Activated gamma-delta T cell treated with Interleukin-2 at 50 U/mL for 16 hours (primary cell): ENCODE results near the gene SARNP.
"Not testable (repeated sequence)": the region's sequence is repeated elsewhere in the genome, so short reads cannot be mapped to it uniquely, and the experiment has no call there.

Experiments
- DNase-seq: peaks from one replicate; pipeline ENCODE4 v3.0.0-alpha.2; 2020

Gene SARNP

DNA sequence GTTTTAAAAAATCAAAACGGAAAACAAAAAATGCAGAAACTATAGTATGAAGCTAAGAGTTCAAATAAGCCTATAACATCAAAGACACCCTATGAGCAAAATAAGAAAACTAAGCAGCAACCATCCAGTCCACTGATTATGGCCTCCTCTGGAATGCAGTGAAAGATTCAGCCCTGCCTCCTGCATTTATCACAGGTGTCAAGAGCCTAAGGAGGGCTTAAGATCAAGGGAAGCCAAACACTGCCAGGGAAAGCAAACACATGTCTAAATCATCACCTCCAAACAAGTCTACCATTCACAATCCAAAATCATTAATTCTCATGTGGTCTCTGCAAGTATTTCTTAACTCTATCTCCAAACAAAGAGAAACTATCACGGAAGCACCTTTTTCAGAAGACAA is 28.4 kb downstream of the SARNP start:
- no peak for DNase-seq

DNA sequence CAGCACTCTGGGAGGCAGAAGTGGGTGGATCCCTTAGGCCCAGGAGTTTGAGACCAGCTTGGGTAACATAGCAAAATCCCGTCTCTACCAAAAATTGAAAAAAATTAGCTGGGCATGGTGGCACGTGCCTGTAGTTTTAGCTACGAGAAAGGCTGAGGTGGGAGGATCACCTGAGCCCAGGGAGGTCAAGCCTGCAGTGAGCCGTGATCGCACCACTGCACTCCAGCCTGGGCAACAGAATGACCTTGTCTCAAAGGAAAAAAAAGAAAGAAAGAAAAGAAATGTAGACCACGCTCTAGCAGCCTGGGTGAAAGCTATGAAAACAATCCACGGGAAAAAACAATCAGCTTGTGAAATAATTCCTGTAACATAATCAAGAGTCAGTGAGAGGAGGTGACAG is 29.0 kb downstream of the SARNP start:
- no peak for DNase-seq

DNA sequence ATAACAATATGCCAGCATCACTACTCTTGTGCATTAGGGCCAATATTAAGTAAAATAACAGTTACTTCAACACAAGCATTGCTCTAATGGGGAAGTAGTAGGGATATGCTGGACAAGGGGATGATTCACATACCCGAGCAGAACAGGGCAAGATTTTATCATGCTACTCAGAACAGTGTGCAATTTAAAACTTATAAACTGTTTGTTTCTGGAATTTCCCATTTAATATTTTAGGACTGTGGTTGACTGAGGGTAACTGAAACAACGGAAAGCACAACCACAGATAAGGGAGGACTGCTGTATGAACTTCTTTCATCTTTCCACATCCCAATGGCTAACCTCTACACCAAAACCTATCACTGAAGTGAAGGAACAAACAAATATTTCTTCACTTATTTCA is 36.8 kb downstream of the SARNP start:
- no peak for DNase-seq

DNA sequence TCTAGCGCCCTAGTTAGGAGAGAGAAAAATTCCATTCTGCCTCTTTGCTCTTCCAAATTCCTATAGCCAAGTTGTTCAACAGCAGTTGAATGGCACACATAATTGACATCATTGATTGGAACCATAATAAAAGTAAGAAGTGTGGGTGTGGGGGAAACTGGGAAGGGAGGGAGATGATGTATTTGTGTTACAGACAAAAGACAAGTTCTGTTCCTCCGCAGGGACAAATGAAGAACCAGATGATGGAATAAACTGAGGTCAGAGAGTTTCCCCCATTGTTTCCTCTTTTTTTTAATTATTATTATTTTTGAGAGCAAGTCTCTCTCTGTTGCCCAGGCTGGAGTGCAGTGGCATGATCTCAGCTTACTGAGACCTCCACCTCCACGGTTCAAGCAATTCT is 39.7 kb downstream of the SARNP start:
- DNase-seq, result no peak

DNA sequence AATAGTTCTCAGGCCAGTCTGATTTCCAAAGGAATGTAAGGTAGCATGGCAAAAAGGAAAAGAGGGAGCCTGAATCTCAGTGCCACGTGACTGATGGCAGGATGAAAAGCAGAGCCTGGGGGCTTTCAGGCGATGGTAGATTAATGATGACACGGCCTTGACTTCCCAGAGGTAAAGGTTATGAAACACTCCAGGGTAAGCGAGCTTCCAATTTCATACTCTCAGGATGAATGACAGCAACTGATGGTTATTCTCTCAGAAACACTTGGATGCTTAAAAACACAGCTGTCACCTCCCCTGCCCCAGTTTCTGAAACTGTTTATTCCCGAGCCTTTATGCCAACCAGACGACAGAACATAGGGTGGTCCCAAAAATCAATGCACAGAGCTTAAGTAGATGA is 45.8 kb downstream of the SARNP start:
- no peak for DNase-seq

DNA sequence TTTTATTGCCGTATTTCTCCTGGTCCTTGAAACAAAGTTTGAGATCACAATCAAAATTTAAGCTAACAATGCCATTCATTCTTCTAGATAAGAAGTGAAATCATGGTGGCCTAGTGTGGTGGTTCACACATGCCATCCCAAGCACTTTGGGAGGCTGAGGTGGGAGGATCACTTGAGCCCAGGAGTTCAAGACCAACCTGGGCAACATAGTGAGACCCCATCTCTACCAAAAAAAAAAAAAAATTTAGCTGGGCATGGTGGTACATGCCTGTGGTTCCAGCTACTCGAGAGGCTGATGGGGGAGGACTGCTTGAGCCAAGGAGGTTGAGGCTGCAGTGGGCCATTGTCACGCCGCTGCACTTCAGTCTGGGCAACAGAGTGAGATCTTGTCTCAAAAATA is 50.4 kb downstream of the SARNP start:
- DNase-seq, result no peak

DNA sequence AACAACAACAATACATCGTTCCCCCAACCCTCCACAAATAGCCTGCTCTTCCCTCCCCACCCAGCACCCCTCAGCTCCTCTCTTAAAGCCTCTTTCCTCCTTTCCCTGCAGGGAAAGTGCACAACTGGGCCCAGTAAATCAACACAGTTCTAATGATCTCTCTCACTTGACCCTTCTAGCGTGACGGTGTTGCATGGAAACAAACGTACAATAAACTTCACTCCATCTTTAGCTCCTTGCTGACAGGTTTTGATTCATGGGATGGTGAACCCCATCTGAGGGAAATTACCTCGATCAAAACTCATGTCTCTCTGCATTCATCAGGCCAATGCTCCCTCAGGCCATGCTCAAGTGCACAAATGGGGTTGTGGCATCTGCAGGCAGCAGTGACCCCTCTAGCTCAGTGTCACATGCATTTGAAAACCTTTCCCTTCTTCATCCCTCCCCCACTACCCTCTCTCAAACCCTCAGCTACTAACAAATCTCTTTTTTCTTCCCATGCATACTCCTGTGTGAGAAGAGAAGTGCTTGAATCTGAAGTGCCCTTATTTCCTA is 51.7 kb downstream of the SARNP start:
- no peak for DNase-seq

DNA sequence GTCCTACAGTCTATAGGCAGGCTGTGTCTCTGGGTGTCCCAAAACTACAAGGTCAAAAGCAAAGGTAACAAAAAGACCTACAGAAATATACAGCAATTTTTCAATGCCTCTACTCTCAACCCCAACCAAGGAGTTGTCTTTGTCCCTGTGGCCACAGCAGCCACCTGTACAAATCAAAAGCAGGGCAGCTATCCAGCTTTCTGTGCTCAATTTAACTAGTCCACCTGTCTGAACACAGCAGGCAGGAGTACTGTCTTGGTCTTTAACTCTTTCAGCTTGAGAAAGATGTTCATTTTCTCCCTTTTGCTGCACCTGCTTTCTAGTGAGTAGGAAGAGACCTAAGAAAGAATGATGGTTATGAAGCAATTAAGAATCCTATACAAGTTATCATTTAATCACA is 54.9 kb downstream of the SARNP start:
- DNase-seq, result no peak

DNA sequence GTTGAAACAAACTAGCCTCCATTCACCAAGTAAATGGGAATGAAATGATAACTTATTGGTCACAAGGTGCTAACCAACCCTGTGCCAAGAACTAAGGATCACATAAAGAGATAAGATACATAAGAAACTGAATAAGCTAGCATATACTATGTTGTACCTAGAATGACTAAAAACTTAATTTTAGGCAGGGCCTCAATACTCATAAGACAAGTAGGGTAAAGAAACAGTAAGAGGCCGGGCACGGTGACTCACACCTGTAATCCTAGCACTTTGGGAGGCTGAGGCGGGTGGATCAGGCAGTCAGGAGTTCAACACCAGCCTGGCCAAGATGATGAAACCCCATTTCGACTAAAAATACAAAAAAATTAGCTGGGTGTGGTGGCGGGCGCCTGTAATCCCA is 56.9 kb downstream of the SARNP start:
- no peak for DNase-seq

DNA sequence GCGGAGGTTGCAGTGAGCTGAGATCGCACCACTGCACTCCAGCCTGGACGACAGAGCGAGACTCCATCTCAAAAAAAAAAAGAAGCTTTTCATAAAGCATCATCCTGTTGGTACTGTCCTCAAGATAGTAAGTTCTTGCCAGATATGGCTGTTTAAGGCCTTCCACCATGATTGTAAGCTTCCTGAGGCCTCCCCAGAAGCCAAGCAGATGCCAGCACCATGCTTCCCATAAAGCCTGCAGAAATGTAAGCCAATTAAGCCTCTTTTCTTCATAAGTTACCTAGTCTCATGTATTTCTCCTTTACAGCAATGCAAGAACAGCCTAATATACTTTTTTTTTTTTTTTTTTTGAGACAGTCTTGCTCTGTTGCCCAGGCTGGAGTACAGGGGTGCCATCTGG is 58.9 kb downstream of the SARNP start:
- not testable (repeated sequence) for DNase-seq

DNA sequence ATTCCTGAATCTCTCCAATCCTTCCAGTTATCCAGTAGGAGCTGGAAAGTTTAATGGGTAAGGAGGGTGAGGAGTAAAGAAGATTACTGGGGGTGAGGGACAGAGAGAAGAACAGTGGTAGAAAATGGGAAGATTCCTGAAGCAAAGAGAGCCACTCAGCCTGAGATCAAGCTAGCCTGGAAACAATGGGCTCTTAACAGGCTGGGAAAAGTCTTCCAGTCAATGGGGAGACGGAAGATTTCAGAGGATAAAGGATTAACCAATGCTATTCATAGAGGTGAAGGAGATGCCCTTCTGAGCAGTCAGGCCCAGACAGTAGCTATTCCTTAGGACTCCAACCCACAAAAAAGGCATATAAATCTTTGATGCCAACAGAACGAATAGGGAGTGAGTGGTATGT is 59.8 kb downstream of the SARNP start:
- no peak for DNase-seq

DNA sequence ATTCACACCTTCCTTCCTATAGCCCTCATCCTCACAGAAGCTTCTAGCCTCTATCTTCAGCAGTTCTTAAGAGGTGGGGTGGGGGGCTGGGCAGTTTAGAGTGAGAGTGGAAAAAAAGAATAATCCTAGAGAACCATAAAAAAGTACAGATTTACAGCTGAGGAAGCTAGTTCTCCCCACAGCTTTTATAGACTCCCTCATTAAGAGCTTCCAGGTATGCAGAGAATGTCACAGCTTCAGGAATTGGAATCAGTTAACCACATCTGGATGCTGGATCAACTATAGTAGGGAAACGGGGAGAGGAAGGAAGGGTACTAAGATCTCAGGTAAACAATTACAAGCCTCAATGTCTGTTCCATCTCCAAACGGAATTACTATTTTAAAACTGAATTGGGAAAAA is 62.3 kb downstream of the SARNP start:
- DNase-seq, result no peak

DNA sequence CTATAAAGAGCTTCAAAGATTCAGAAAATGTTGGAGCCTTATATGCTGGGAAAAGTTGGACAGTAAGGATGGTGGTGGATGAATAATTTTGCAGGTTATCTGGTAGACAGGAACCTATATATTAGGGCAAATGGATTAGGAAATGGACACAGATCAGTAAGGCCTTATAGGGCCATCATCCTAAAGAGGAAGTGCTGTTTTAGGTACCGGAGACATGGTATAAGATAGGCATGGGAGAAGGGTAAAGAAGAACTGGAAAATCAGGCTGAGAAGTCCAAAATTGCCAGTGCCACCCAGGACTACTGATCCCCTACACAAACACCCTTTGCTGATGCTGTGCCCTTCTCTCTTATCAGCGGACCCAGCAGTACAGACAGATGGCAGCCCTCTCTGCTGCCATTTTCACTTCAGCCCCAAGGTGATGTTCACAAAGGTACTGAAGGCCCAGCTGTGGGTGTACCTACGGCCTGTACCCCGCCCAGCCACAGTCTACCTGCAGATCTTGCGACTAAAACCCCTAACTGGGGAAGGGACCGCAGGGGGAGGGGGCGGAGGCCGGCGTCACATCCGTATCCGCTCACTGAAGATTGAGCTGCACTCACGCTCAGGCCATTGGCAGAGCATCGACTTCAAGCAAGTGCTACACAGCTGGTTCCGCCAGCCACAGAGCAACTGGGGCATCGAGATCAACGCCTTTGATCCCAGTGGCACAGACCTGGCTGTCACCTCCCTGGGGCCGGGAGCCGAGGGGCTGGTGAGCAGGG is 69.1 kb downstream of the SARNP start:
- no peak for DNase-seq

DNA sequence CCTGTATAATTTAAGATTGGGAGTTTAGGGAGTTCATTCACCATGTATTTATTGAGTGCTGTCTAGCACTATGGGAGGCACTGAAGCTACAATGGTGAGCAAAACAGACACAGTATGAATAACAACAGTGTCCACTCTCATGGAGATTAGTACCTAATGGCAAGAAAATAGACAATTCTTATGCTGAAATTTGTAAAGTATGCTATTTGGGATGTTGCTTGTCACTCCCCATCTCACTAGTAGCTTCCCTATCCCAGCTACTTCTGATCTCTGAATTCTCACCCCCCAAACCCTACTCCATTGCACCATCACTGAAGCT is 70.7 kb downstream of the SARNP start:
- DNase-seq, result no peak

DNA sequence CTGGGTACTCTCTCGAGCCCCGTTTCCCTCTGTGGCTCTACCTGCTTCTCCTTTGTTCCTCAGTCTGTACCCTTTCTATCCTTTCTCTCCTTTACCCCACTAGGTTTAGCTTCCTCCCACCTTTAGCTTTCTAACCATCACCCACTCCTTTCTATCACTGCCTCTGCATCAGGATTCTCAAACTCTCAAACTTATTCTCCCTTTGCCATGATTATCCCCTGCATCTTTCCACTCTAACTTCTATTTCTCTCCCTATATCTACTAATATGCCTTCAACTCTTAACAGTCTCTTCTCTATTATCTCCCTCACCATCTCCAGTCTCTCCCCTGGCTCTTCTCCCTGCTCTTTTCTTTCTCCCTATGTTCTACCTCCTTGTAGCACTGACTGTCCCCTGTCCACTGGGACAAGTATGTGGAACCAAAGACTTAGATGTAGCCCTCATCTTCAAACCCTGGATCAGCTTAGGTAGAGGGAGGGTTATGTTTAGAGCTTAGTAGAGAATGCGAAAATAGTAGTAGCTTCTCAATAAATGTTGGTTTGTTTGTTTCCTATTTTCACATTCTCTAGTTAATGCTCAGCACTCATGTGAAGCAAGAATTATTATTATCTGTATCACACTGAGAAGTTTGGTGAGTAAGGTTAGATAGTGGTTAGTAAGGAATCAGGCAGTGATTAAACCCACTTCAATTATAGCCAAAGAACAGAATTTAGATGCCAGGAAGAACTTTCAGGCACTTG is 71.2 kb downstream of the SARNP start:
- no peak for DNase-seq

DNA sequence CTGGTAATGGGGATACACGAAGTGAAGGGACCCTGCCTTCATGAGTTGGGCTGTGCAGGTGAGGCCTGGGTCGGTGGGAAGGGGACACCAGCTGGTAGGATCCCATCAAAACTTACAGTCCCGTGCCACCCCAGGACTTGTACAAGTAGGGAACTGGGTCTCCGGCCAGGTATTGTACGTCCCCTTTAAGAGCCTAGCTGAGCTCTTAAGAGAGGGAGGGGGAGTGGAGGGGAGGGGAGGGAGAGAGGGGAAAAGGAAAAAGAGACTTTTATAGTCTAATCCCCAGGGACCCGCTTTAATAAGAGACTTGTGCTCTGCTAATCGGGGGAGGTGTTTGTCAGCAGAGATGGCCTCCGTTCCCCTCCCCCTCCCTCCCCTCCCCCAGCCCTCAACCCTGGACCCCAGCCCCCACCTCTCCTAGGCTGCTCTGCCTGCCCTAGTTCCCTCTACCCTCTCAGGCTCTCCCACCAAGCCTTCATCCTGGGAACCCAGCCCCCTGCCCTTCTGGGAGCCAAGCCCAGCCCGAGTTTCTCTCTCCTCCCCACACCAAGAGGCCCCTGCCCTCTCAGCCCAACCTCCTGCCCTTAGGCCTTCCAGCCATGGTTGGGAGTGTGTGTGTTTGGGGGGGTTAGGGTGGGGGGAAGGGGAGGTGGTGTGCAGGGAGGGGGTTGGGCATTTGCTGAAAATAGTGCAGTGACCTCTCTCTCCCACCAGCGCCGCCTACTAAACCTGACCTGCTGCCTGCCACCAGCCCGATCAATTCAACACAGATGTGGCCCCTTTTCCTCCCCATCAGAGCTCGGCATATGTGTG is 72.0 kb downstream of the SARNP start:
- DNase-seq, result no peak

DNA sequence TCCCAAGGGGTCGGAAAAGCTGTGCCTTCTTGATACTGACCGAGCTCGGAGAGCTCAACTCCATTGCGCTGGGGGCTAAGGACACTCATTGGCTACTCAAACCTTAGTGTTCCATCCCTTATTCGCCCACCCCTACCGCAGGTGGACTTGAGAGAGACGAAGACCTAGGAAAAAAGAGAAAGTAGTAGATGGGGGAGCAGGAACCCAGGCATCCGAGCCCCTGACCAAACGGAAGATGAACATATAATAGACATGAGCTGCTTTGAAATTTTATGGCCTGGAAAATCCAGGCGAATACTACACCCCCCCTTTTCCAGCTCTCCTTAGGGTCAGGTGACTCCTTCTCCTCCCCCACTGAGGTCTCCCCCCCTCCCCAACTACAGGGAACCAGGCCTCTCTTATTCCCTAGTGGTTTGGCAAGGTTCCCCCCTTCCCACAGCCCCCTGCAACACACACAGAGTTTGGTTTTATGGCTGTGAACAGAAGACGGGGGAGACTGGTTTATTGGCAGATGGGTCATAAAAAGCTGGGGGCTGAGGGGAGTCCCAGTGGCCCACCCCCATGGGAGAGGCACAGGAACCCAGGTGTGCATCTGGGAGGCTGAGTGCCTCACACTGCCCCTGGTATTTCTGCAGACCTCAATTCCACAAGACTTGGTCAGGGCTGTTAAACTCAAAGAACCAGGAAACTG is 73.0 kb downstream of the SARNP start:
- DNase-seq, result no peak

DNA sequence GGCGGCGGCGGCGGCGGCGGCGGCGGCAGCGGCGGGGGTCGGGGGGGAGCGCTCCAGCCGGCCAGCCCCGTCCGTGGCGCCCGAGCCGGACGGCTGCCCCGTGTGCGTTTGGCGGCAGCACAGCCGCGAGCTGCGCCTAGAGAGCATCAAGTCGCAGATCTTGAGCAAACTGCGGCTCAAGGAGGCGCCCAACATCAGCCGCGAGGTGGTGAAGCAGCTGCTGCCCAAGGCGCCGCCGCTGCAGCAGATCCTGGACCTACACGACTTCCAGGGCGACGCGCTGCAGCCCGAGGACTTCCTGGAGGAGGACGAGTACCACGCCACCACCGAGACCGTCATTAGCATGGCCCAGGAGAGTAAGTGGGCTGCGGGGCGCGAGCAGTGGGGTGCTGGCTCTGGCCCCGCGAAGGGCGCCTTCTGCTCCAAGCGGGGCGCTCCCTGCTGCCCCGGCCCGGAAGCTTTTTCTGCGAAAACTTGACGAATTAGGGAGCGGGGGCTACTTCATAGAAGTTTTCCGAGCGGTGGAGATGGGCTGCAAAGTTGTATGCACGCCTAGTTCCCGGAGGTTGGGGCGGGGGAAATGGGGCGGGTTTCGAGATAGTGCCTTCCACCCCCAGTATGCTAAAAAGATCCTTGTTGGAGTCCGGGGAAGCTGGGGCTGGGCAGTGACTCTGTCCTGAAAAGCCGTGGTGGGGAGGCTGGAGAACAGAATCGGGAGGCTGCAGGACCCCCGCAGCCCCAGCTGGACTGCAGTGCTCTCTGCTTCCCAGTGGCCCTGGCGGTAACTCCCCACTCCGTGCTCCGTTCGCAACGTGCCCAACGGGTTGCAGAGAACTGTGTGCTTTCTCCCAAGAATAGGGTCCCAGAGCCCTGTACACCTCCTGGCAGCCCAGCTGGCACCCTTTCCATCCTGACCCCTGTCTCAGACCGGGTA is 73.9 kb downstream of the SARNP start:
- DNase-seq, result peak; percentile 39

DNA sequence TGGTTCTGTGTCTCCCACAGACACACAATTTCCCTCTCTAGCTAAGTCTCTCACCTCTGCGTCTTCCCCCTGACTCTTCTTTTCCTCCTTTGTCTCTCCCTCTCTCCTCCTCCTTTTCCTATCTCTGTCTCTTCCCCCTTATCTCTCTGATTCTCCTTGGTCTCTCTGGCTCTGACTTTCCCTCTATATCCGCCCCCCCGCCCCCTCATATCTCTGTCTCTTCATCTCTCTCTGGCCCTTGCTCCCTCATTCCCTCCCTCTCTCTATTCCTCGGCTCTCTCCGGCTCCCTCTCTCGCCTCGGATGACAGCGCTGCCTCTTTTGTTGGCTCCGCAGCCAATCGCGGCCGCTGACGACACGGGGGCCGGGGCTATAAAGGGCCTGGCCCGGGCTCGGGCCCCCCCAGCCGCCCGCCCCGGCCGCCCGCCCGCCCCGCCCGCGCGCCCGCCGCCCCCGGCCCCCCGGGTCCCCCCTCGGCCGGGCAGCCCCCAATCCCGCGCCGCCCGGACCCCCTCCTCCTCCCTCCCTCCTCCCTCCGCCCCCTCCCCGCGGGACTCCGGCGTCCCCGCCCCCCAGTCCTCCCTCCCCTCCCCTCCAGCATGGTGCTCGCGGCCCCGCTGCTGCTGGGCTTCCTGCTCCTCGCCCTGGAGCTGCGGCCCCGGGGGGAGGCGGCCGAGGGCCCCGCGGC is 74.7 kb downstream of the SARNP start, which contains the start of gene GDF11:
GDF11 (plus strand) TSS at position 404 of the 687 bp plus-strand sequence; CDS start at position 599, 195 bp downstream.
- peak; percentile 65 for DNase-seq

DNA sequence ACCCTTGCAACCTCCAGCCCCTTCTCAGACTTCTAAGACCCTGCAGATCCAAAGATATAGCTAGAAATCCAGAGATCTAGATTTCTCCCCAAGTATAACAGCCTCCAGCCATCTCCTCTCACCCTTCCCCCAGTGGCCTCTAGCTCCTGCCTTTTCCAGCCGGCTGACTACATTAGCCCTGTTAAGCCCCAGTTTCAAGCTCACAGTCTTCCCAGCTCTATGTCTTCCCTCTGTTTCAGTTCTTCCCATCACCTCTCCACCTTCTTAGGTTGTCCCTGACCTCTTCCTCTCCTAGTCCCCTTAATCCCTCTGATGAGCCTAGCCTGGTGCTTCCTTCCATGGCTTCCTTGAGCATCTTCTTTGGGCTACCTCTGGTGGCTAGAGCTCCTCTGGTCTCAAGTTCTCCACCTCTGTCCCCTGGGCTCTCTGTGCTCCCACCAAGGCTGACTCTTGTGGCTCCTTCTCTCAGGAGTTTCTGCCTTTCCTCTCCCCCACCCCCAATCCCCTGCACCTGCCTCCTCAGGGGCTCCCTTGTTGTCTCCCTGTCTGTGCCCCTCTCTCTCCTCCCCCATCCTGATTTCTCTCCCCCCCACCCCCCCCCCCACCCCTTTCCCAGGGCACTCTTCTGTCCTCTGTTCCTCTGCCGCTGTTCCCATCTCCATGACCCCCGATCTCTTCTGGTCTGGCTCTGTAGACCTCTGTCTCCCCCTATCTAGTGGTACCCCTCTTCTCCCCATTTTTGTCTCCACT is 75.4 kb downstream of the SARNP start:
- DNase-seq, result no peak
